HG02938 (cell line): Measurements from ENCODE around the gene SURF6.

Source experiments
- ATAC-seq: cut with Tn5 transposase; IDR thresholded peaks from one replicate; pipeline ENCODE4 v1.9.1; 2021; ENCODE audit warnings: mild to moderate bottlenecking, moderate library complexity; ENCODE audit not compliant: unreplicated experiment

The SURF6 gene

GRCh38 chr9:133368249-133368881, 32.4 kb upstream of the SURF6 start:
- ATAC-seq = no peak

GRCh38 chr9:133367778-133368177, 31.8 kb upstream of the SURF6 start:
- no peak for ATAC-seq

GRCh38 chr9:133367221-133367620, 31.2 kb upstream of the SURF6 start:
- no peak for ATAC-seq

- ATAC-seq = no peak
Observed at GRCh38 chr9:133366435-133366834, 30.4 kb upstream of the SURF6 start.

GRCh38 chr9:133362359-133363044, 26.5 kb upstream of the SURF6 start:
- no peak for ATAC-seq

GRCh38 chr9:133361507-133362092, 25.6 kb upstream of the SURF6 start:
- no peak for ATAC-seq

- ATAC-seq = no peak
Observed at GRCh38 chr9:133360400-133361393, 24.7 kb upstream of the SURF6 start.

- ATAC-seq = no peak
Observed at GRCh38 chr9:133359399-133360175, 23.6 kb upstream of the SURF6 start.

- no peak for ATAC-seq
Observed at GRCh38 chr9:133357656-133358055, 21.7 kb upstream of the SURF6 start.

GRCh38 chr9:133356391-133357091, 20.6 kb upstream of the SURF6 start, which contains the start of the genes SURF1 and SURF2:
Gene SURF1 (minus strand): TSS chr9:133356487. CDS start chr9:133356453, 34 bp downstream.
Gene SURF2 (plus strand): TSS chr9:133356550. CDS start chr9:133356593, 43 bp downstream.
- no peak for ATAC-seq

- ATAC-seq = no peak
Observed at GRCh38 chr9:133355881-133356357, 19.9 kb upstream of the SURF6 start.

GRCh38 chr9:133354766-133355165, 18.8 kb upstream of the SURF6 start:
- ATAC-seq = no peak

GRCh38 chr9:133353548-133353947, 17.6 kb upstream of the SURF6 start:
- no peak for ATAC-seq

GRCh38 chr9:133352635-133353340, 16.8 kb upstream of the SURF6 start:
- no peak for ATAC-seq

GRCh38 chr9:133351908-133352634, 16.1 kb upstream of the SURF6 start:
- ATAC-seq = no peak

GRCh38 chr9:133351526-133351907, 15.5 kb upstream of the SURF6 start:
- ATAC-seq = no peak

GRCh38 chr9:133349965-133350616, 14.1 kb upstream of the SURF6 start:
- no peak for ATAC-seq
